Loucy (cell line): ENCODE measurements around the gene MDM2.

Source experiments
- H2AFZ ChIP-seq: fragments of 200-600 bp; sonication (generic); 2 replicates; pipeline ENCODE4 v1.6.0; 2016; ENCODE audit warnings: antibody characterized with exemption, mild to moderate bottlenecking, low read length, moderate library complexity
- H3F3A ChIP-seq: fragments of 200-600 bp; 2 replicates; pipeline ENCODE4 v1.6.0; 2016; ENCODE audit warnings: antibody characterized with exemption, low read depth, mild to moderate bottlenecking
- H3K27me3 ChIP-seq: fragments of 200-600 bp; sonication (generic); 2 replicates; pipeline ENCODE4 v1.6.1; 2014; ENCODE audit warnings: low read length, mild to moderate bottlenecking; ENCODE audit not compliant: insufficient read depth, poor library complexity, severe bottlenecking
- H3K36me3 ChIP-seq: fragments of 200-600 bp; sonication (generic); 2 replicates; pipeline ENCODE4 v1.6.1; 2016; ENCODE audit warnings: low read length; ENCODE audit not compliant: insufficient read depth
- H3K4me1 ChIP-seq: fragments of 200-600 bp; sonication (generic); 2 replicates; pipeline ENCODE4 v1.5.1; 2014; ENCODE audit warnings: low read length, mild to moderate bottlenecking; ENCODE audit not compliant: insufficient read depth, poor library complexity, severe bottlenecking
- H3K4me2 ChIP-seq: fragments of 200-600 bp; sonication (generic); 2 replicates; pipeline ENCODE4 v1.6.0; 2014; ENCODE audit warnings: antibody characterized with exemption, low read length, low read depth, mild to moderate bottlenecking; ENCODE audit not compliant: poor library complexity, severe bottlenecking
- H3K4me3 ChIP-seq: fragments of 200-600 bp; sonication (generic); 2 replicates; pipeline ENCODE4 v1.5.1; 2014; ENCODE audit warnings: low read length, mild to moderate bottlenecking, mixed read lengths; ENCODE audit not compliant: poor library complexity, severe bottlenecking
- H3K79me2 ChIP-seq: fragments of 200-600 bp; sonication (generic); 2 replicates; pipeline ENCODE4 v1.6.1; 2014; ENCODE audit warnings: low read length; ENCODE audit not compliant: insufficient read depth
- H3K9ac ChIP-seq: fragments of 200-600 bp; sonication (generic); 2 replicates; pipeline ENCODE4 v1.6.0; 2014; ENCODE audit warnings: mild to moderate bottlenecking, low read depth, low read length, moderate library complexity; ENCODE audit not compliant: poor library complexity, severe bottlenecking
- H3K9me2 ChIP-seq: fragments of 200-600 bp; sonication (generic); replicated peaks from 2 replicates; pipeline ENCODE4 v1.6.1; 2016; ENCODE audit warnings: low read depth, low read length, mixed read lengths
- H3K9me3 ChIP-seq: fragments of 200-600 bp; sonication (generic); 2 replicates; pipeline ENCODE4 v1.6.1; 2014; ENCODE audit warnings: mild to moderate bottlenecking, antibody characterized with exemption, low read length, low read depth; ENCODE audit not compliant: insufficient read depth
- H4K20me1 ChIP-seq: fragments of 200-600 bp; sonication (generic); 2 replicates; pipeline ENCODE4 v1.6.0; 2014; ENCODE audit warnings: antibody characterized with exemption, low read length, mild to moderate bottlenecking; ENCODE audit not compliant: insufficient read depth, poor library complexity, severe bottlenecking
- EZH2phosphoT487 ChIP-seq: fragments of 200-600 bp; IDR thresholded peaks from 2 replicates; pipeline ENCODE4 v1.6.1; 2018; ENCODE audit warnings: antibody characterized with exemption, mild to moderate bottlenecking, moderate library complexity, borderline replicate concordance
- TF ChIP-seq, protein P1 (sequence below): fragments of 200-600 bp; sonication (generic); conservative IDR thresholded peaks from 2 replicates; pipeline ENCODE4 v1.5.1; 2014; ENCODE audit warnings: mild to moderate bottlenecking, antibody characterized with exemption, low read length

Gene MDM2

DNA sequence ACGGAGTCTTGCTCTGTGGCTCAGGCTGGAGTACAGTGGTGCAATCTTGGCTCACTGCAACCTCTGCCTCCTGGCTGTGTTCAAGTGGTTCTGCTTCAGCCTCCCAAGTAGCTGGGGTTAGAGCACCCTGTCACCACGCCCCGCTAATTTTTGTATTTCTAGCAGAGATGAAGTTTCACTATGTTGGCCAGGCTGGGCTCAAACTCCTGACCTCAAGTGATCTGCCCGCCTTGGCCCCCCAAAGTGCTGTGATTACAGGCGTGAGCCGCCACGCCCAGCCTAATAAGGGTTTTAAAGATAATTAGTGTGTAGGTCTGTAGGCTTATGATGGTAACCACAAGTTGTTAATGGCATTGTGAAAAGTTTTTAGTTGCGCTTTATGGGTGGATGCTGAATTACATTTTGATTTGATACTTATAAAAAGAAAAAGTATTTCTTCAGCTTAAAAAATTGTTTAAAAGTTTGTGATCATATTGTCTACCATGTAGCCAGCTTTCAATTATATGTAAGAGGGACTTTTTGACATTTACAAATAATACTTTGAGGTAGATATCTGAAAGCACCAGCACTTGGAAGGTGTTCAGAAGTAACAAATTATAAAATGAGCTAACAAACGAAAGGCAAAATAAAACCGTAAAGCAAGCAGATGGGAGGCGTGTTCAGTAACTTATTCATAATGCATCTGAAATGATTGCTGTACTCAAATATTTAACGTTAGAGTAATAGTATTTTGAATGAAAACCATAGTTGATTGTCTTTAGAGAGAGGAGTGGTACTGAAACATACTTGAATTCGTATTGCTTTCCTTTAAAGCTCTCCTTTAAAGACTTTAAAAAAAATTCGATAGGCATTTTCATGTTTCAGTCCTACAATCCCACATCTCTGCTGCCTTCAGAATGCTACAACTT is 37.1 kb downstream of the MDM2 start:
- Histone ChIP-seq H2AFZ (no peak overlapping the region), H3K4me2 (no peak overlapping the region), H3K9me2 (no peaks in the 10 kb centered on the region), H3F3A (no peaks in the 10 kb centered on the region; the same call in 1 of the 2 replicates), H3K36me3 (peaks cover 36% of the 10 kb centered on the region; the same call in 1 of the 2 replicates), H3K27me3 (no peaks in the 10 kb centered on the region), H4K20me1 (no peaks in the 10 kb centered on the region), H3K9ac (no peak overlapping the region), H3K4me1 (no peaks in the 10 kb centered on the region), H3K4me3 (no peak overlapping the region), H3K79me2 (no peaks in the 10 kb centered on the region), H3K9me3 (no peaks in the 10 kb centered on the region)
- TF ChIP-seq, protein P1, sequence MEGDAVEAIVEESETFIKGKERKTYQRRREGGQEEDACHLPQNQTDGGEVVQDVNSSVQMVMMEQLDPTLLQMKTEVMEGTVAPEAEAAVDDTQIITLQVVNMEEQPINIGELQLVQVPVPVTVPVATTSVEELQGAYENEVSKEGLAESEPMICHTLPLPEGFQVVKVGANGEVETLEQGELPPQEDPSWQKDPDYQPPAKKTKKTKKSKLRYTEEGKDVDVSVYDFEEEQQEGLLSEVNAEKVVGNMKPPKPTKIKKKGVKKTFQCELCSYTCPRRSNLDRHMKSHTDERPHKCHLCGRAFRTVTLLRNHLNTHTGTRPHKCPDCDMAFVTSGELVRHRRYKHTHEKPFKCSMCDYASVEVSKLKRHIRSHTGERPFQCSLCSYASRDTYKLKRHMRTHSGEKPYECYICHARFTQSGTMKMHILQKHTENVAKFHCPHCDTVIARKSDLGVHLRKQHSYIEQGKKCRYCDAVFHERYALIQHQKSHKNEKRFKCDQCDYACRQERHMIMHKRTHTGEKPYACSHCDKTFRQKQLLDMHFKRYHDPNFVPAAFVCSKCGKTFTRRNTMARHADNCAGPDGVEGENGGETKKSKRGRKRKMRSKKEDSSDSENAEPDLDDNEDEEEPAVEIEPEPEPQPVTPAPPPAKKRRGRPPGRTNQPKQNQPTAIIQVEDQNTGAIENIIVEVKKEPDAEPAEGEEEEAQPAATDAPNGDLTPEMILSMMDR = no peak
- TF ChIP-seq EZH2phosphoT487 = no peak

DNA sequence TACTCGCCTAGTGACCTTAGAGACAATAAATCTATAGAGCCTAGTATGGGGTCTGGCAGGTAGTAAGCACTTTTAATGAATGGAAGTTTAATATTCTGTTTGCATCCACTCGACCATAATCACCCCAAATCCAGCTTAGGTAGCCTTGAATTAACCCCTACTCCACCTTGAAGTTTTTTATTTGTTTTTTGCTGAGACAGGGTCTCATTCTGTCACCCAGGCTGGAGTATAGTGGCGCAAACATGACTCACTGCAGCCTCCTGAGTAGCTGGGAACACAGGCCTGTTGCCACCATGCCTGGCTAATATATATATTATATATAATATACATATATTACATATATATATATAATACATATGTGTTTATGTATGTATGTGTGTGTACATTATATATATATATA is 38.8 kb downstream of the MDM2 start:
- no peaks in the 10 kb centered on the region for H3K9me2 ChIP-seq
- no peak for TF ChIP-seq EZH2phosphoT487
- TF ChIP-seq, protein P1 = no peak
- no peaks in the 10 kb centered on the region for H3K27me3 ChIP-seq
- no peaks in the 10 kb centered on the region; the same call in 1 of the 2 replicates for H3F3A ChIP-seq
- H3K9me3 ChIP-seq = no peaks in the 10 kb centered on the region
- H3K79me2 ChIP-seq = no peaks in the 10 kb centered on the region
- no peaks in the 10 kb centered on the region for H4K20me1 ChIP-seq
- H3K4me1 ChIP-seq = no peaks in the 10 kb centered on the region
- H3K36me3 ChIP-seq = peaks cover 20% of the 10 kb centered on the region; the same call in 1 of the 2 replicates
- no peak overlapping the region for H3K9ac ChIP-seq
- H3K4me3 ChIP-seq = no peak overlapping the region
- H2AFZ ChIP-seq = no peak overlapping the region
- no peak overlapping the region for H3K4me2 ChIP-seq

DNA sequence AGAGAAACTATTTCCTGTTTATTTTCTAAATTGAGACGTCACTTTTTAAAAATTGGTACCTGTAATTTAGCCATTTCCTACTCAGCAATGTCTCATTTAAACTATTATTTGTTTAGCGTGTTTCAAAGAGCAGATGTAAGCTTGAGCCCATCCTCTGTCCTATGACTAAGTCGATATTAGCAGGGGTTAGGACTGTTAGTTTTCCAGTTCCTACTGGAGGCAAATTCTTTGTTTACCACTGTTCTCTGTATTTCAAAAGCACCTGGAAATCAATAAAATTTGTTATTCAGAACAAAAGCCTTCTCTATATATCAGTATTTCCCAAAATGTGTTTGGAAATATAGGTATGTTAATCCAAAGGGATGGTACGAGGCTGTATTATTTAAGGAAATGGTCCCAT is 42.4 kb downstream of the MDM2 start:
- Histone ChIP-seq H3K27me3 (no peaks in the 10 kb centered on the region), H3K9me2 (no peaks in the 10 kb centered on the region), H3F3A (no peaks in the 10 kb centered on the region; the same call in 1 of the 2 replicates), H3K79me2 (no peaks in the 10 kb centered on the region), H3K4me2 (no peak overlapping the region), H3K9me3 (no peaks in the 10 kb centered on the region), H3K4me3 (no peak overlapping the region), H3K9ac (no peak overlapping the region), H3K4me1 (no peaks in the 10 kb centered on the region), H3K36me3 (no peaks in the 10 kb centered on the region), H2AFZ (no peak overlapping the region), H4K20me1 (no peaks in the 10 kb centered on the region)
- no peak for TF ChIP-seq EZH2phosphoT487
- TF ChIP-seq, protein P1 = no peak
